Stimulated activated effector memory CD8-positive, alpha-beta T cell treated with anti-CD3 and anti-CD28 coated beads, Interleukin-12 subunit alpha, Interleukin-12 subunit beta, amount 100 ng/mL, for 72 hours (primary cell): Measurements from ENCODE around the gene MAP3K15.

ENCODE experiments used
- ATAC-seq: fragments of 150-1000 bp; cut with Tn5 transposase; 2 replicates; pipeline ENCODE4 v1.10.0; 2021
- DNase-seq, 2 donors: peaks; one replicate each; pipeline ENCODE4 v3.0.0; 2021 to 2022; ENCODE audit warnings: low spot score in 2 of 2
- H3K27ac Mint-ChIP-seq: one replicate; pipeline ENCODE4 v1.8.0; 2022; ENCODE audit warnings: mild to moderate bottlenecking, mixed read lengths
- H3K36me3 Mint-ChIP-seq: one replicate; pipeline ENCODE4 v1.8.0; 2022; ENCODE audit warnings: mild to moderate bottlenecking, mixed read lengths
- H3K4me1 Mint-ChIP-seq: one replicate; pipeline ENCODE4 v1.8.0; 2022; ENCODE audit warnings: mixed read lengths
- H3K4me3 Mint-ChIP-seq: one replicate; pipeline ENCODE4 v1.8.0; 2022; ENCODE audit warnings: mild to moderate bottlenecking, mixed read lengths
- H3K9me3 Mint-ChIP-seq: one replicate; pipeline ENCODE4 v1.8.0; 2022; ENCODE audit warnings: mixed read lengths

The MAP3K15 gene, protein sequence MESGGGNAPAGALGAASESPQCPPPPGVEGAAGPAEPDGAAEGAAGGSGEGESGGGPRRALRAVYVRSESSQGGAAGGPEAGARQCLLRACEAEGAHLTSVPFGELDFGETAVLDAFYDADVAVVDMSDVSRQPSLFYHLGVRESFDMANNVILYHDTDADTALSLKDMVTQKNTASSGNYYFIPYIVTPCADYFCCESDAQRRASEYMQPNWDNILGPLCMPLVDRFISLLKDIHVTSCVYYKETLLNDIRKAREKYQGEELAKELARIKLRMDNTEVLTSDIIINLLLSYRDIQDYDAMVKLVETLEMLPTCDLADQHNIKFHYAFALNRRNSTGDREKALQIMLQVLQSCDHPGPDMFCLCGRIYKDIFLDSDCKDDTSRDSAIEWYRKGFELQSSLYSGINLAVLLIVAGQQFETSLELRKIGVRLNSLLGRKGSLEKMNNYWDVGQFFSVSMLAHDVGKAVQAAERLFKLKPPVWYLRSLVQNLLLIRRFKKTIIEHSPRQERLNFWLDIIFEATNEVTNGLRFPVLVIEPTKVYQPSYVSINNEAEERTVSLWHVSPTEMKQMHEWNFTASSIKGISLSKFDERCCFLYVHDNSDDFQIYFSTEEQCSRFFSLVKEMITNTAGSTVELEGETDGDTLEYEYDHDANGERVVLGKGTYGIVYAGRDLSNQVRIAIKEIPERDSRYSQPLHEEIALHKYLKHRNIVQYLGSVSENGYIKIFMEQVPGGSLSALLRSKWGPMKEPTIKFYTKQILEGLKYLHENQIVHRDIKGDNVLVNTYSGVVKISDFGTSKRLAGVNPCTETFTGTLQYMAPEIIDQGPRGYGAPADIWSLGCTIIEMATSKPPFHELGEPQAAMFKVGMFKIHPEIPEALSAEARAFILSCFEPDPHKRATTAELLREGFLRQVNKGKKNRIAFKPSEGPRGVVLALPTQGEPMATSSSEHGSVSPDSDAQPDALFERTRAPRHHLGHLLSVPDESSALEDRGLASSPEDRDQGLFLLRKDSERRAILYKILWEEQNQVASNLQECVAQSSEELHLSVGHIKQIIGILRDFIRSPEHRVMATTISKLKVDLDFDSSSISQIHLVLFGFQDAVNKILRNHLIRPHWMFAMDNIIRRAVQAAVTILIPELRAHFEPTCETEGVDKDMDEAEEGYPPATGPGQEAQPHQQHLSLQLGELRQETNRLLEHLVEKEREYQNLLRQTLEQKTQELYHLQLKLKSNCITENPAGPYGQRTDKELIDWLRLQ (N-terminal part only)

DNA sequence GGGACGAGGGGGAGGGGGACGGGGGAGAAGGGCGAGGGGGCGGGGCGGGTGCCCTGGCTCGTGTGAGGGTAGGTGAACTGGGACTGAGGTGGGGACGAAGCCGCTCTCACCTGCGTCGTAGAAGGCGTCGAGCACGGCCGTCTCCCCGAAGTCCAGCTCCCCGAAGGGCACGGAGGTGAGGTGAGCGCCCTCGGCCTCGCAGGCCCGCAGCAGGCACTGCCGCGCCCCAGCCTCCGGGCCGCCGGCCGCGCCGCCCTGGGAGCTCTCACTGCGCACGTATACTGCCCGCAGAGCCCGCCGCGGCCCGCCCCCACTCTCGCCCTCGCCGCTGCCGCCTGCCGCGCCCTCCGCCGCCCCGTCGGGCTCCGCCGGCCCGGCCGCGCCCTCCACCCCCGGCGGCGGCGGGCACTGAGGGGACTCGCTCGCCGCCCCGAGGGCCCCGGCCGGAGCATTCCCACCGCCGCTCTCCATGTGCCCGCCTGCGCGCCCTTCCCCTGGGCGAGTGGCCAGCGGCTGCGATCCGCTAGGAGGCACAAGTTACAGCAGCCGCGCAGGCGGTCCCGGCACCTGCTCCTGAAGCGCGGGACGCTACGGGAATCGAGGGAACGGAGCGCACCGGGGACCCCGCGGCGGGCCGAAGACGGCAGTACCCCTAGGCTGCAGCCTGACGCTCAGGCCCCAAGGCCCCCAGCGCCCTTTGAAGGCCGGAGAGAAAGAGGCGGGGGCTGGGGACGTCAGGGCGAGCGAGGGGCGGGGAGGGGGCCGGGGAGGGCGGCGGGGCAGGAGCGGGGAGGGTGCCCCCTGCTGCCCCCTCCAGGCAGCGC, at the start of gene MAP3K15:
TSS of gene MAP3K15 (minus strand) at position 718 of the 824 bp plus-strand sequence. CDS start at position 471, 247 bp downstream.
- Mint-ChIP-seq H3K36me3 (no peaks in the 10 kb centered on the region), H3K4me1 (no peaks in the 10 kb centered on the region), H3K27ac (no peak within 1 kb of the TSS), H3K9me3 (no peaks in the 10 kb centered on the region), H3K4me3 (peak within 1 kb of the TSS; percentile 54)
- ATAC-seq (peak; percentile 79), DNase-seq (peak in 1 of 2 donors; percentile 3)

DNA sequence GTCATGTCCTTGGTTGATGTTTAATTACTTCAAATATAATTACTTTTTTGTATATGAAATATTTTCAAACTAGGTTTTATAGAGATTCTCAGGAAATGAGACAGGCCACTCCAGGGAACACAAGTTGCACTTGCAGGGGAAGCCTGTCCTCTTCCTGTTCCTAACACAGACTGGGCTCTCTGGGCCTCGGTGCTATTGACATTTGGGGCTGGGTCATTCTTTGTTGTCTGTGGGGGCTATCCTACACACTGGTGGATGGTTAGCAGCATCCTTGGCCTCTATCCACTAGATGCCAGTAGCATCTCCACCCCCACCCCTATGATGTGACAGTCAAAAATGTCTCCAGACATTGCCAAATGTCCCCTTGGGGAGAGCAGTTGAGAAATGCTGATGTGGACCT, 49.3 kb upstream of the MAP3K15 start:
- ATAC-seq (no peak), DNase-seq (no peak)
- H3K9me3 Mint-ChIP-seq, result no peaks in the 10 kb centered on the region
- peaks cover 72% of the 10 kb centered on the region for H3K36me3 Mint-ChIP-seq
- peaks cover 41% of the 10 kb centered on the region for H3K4me1 Mint-ChIP-seq
- H3K27ac Mint-ChIP-seq, result no peak overlapping the region
- H3K4me3 Mint-ChIP-seq, result no peak overlapping the region

DNA sequence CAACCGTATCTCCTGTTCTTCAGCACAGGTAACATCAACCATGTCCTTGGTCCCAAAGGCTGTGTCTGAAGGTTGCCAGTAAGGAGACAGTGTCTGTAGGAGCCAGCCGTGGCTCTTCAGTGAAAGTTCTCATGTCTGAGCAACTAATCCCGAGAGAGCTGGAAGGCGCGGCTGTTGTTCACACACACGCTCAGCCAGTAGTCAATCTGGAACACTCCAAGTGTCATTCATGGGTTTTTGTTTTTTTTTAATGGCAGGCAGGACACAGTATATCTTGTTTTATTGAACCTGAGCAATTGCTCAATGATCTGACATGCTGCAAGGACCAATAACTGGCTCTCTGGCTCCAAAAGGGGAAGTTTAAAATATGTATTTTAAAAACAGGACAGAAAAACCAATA, 48.4 kb upstream of the MAP3K15 start:
- no peak for DNase-seq
- Mint-ChIP-seq H3K4me3 (peak overlapping the region; percentile 13), H3K36me3 (peaks cover 76% of the 10 kb centered on the region), H3K27ac (no peak overlapping the region), H3K9me3 (no peaks in the 10 kb centered on the region), H3K4me1 (peaks cover 36% of the 10 kb centered on the region)
- ATAC-seq, result peak; percentile 54

DNA sequence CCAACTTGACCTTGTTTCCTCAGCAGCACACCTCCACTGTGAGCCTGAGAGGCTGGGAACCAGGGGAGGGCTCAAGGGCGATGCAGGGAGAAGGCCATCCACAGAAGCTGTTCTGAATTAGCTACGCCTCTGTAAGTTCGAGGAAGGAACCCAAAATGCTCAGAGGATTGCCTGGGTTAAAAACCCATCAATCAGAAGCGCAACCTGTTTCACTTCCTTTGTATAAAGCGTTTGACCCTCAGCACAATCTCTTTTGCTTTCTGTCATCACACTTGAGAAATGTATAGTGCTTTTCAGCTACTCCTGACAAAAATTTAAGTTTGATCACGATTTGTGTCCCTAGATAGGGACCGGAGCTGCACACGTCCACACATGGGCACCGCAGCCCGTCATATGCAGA, 48.0 kb upstream of the MAP3K15 start:
- H3K27ac Mint-ChIP-seq, result no peak overlapping the region
- peak overlapping the region; percentile 13 for H3K4me3 Mint-ChIP-seq
- H3K36me3 Mint-ChIP-seq, result peaks cover 72% of the 10 kb centered on the region
- H3K9me3 Mint-ChIP-seq, result no peaks in the 10 kb centered on the region
- DNase-seq (no peak), ATAC-seq (no peak)
- peaks cover 31% of the 10 kb centered on the region for H3K4me1 Mint-ChIP-seq

DNA sequence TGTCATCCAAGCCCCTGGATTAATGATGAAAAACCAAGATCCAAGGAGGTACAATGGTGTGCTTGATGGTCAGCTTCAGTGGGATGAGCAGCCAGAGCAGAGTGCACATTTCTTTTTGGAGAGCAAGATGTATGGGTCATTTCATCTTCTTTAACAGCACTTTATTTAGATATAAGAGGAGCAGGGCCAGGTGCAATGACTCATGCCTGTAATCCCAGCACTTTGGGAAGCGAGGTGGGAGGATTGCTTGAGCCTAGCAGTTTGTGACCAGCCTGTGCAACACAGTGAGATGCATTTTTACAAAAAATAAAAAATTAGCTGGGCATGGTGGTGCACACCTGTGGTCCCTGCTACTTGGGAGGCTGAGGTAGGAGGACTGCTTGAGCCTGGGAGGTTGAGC, 45.3 kb upstream of the MAP3K15 start:
- H3K9me3 Mint-ChIP-seq, result no peaks in the 10 kb centered on the region
- H3K4me3 Mint-ChIP-seq, result no peak overlapping the region
- ATAC-seq (no peak), DNase-seq (no peak)
- no peak overlapping the region for H3K27ac Mint-ChIP-seq
- peaks cover 29% of the 10 kb centered on the region for H3K4me1 Mint-ChIP-seq
- peaks cover 47% of the 10 kb centered on the region for H3K36me3 Mint-ChIP-seq

DNA sequence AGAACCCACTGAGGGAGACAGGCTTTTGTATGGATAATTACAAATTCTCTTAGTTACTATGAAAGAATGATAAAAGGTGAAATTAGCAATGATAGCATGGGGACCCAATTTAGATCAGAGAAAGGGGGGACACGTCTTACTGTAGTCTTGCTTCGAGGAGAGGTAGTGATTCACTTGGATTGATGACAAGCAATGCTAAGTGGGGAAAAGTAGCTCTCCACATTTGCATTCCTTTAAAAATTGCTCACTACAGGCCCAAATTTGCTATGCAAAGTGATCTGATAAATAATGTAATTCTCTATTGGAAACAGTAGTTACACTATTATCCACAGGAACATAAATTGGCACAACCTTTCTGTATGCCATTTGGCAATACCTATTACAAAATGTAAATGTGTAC, 42.5 kb upstream of the MAP3K15 start:
- Mint-ChIP-seq H3K9me3 (no peaks in the 10 kb centered on the region), H3K36me3 (peaks cover 31% of the 10 kb centered on the region), H3K4me3 (no peak overlapping the region), H3K4me1 (peaks cover 25% of the 10 kb centered on the region), H3K27ac (no peak overlapping the region)
- no peak for DNase-seq
- no peak for ATAC-seq

DNA sequence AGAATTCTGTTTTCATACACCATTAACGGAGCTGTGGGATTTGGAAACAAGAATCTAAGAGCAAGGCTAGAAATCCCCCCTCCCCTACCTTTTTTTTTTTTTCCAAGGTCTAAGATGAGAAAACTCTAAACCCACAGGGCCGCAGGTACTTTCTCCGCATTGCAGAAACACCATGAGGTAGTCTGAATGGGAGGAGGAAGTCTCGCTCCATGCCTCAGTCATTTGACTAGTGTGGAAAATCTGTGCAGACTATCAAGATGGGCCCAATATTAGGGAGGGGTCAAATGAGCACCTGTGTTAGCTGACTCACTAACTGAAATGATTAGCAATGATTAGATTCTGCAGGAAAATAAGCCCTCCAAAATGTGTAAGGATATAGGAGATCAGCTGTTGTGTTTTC, 40.9 kb upstream of the MAP3K15 start:
- peak overlapping the region; percentile 45 for H3K4me3 Mint-ChIP-seq
- H3K36me3 Mint-ChIP-seq, result peaks cover 31% of the 10 kb centered on the region
- no peaks in the 10 kb centered on the region for H3K9me3 Mint-ChIP-seq
- H3K4me1 Mint-ChIP-seq, result peaks cover 40% of the 10 kb centered on the region
- ATAC-seq (no peak), DNase-seq (no peak)
- peak overlapping the region; percentile 63 for H3K27ac Mint-ChIP-seq

DNA sequence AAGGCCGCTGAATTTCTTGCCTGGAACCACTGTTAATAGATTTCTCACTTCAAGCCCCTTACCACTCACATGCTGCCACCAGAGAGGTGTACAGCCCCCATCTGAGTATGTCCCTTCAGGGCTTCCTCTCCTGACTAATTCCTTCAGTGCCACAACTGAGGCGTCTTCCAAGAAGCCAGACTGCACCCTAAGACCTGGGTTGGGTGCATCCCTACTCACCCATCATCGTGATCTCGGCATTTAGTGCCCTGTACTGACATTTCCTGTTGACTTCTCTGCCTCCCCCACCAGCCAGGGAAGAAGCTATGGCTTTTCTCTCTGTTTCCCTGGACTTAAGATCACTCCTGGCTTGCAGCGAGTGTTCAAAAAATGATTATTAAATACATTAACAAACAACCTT, 40.4 kb upstream of the MAP3K15 start:
- no peaks in the 10 kb centered on the region for H3K9me3 Mint-ChIP-seq
- ATAC-seq (peak; percentile 54), DNase-seq (no peak)
- H3K4me1 Mint-ChIP-seq, result peaks cover 45% of the 10 kb centered on the region
- H3K27ac Mint-ChIP-seq, result peak overlapping the region; percentile 63
- H3K36me3 Mint-ChIP-seq, result peaks cover 27% of the 10 kb centered on the region
- peak overlapping the region; percentile 45 for H3K4me3 Mint-ChIP-seq

DNA sequence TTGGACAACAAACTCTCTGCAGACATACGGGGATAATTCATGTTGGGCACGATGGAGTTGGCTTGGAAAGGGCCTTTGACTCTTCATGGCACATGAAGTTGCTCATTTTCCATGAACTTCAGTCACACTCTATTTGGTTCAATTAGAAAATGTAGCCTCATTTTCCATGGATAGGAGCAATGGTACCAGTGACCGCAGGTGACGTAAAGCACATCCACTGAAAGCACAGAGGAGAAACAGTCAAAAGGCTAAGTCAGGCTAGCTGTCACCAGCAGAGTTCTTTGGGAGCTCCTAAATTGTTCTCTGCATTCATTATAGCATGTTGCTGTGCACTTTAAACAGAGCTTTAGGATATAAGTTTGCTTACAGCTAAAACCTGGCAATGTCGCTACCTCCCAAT, 39.9 kb upstream of the MAP3K15 start:
- Mint-ChIP-seq H3K4me1 (peaks cover 50% of the 10 kb centered on the region), H3K27ac (peak overlapping the region; percentile 63), H3K9me3 (no peaks in the 10 kb centered on the region), H3K4me3 (peak overlapping the region; percentile 45), H3K36me3 (peaks cover 24% of the 10 kb centered on the region)
- DNase-seq (no peak), ATAC-seq (peak; percentile 44)

DNA sequence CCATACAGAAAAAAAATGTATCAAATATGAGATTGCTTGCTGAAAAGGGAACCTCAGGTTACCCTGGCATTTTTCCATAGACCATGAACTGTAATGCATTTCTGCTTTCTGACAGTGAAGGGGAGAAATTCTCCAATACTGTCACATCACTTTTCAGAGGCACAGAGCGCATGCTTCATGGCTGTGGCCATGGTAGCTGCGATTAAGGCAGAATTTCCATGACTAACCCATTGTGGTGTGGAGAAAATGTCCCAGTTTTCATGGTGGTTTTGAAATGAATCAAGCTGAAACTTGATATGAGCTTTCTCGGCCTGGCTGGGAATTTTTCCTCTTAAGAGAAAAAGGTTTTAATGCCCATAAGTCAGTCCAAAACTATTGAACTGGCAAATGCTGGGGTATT, 39.5 kb upstream of the MAP3K15 start:
- H3K4me3 Mint-ChIP-seq, result peak overlapping the region; percentile 45
- no peaks in the 10 kb centered on the region for H3K9me3 Mint-ChIP-seq
- H3K36me3 Mint-ChIP-seq, result peaks cover 25% of the 10 kb centered on the region
- ATAC-seq (peak; percentile 84), DNase-seq (peak in 1 of 2 donors; percentile 56)
- H3K27ac Mint-ChIP-seq, result peak overlapping the region; percentile 63
- H3K4me1 Mint-ChIP-seq, result peaks cover 51% of the 10 kb centered on the region

DNA sequence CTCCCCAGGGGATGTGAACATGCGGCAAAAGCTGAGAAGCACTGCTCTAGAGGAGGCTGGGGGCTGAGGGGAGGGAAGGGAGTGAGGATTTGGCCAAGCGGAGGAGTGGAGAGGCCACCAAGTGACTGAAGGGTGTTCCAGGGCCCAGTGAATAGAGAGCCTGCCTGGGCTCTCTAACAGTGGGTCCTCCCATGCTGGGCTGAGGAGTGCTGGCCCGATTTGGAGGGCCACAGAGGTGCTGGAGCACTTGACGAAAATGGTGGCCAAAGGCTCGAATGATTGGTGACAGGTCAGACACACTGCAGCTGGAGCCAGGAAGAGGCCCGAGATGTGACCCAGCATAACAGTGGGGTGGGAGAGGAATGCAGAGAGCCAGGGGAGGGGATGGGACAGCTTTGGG, 37.5 kb upstream of the MAP3K15 start:
- no peaks in the 10 kb centered on the region for H3K9me3 Mint-ChIP-seq
- no peak for DNase-seq
- peaks cover 39% of the 10 kb centered on the region for H3K36me3 Mint-ChIP-seq
- ATAC-seq, result no peak
- H3K4me3 Mint-ChIP-seq, result no peak overlapping the region
- no peak overlapping the region for H3K27ac Mint-ChIP-seq
- peaks cover 65% of the 10 kb centered on the region for H3K4me1 Mint-ChIP-seq

DNA sequence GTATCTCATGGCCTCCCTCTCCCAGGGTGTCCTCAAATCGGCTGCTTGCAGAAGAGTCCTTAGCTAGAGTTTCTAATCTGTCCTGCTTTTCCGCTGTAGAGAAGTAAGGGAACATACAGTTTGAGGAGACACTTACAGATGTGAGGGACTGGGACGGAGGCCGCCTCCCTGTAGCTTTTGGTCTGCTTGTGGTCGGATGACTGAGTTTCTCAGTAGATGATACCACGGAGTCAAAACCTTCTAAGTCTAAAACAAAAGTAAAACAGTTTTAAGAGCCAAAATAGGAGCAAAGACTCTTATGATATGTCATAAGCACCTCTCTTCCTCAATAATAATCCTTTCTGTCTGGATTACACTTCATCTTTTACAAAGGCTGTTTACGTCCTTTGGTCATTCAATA, 34.5 kb upstream of the MAP3K15 start:
- Mint-ChIP-seq H3K36me3 (peaks cover 63% of the 10 kb centered on the region), H3K4me3 (peak overlapping the region; percentile 67), H3K4me1 (peaks cover 62% of the 10 kb centered on the region), H3K9me3 (no peaks in the 10 kb centered on the region), H3K27ac (peak overlapping the region; percentile 87)
- peak; percentile 85 for ATAC-seq
- no peak for DNase-seq

DNA sequence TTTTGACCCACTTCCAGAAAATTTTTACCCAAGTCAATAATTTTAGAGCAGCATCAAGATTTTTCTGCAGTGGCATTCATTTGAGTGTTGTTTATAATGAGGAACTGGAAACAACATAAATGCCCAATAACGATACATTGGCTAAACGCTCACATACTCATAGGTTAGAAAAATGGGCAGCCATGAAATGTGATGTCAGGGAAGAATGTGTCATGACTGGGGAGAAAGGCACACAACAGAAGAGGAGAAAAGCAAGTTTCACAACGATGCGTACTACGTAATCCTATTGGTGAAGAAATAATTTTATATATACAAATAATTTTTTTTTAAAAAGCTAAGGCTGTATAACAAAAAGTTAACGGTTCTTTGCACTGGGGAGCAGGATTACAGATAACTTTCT, 33.6 kb upstream of the MAP3K15 start:
- Mint-ChIP-seq H3K4me1 (peaks cover 69% of the 10 kb centered on the region), H3K27ac (peak overlapping the region; percentile 93), H3K36me3 (peaks cover 72% of the 10 kb centered on the region), H3K4me3 (peak overlapping the region; percentile 67), H3K9me3 (no peaks in the 10 kb centered on the region)
- DNase-seq (no peak), ATAC-seq (peak; percentile 61)

DNA sequence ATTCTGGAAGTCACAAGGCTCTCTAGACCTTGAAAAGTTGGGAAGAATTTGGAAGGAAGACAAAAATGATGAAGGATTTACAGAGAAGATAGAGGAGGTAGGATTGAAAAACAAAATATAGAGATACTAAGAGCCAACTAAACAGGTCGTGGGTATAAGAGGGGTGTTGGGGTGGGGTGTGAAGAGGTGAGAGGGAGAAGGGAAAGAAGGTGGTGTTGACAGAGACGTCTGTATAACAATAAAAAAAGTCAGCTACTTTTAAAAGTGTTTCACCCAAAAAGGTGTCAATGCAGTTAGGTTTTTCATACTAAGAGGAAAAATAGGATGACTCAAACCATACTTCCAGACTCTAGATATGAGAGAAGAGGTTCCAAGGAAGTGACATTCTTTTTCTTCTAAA, 33.0 kb upstream of the MAP3K15 start:
- Mint-ChIP-seq H3K4me1 (peaks cover 72% of the 10 kb centered on the region), H3K4me3 (peak overlapping the region; percentile 67), H3K27ac (peak overlapping the region; percentile 93), H3K9me3 (no peaks in the 10 kb centered on the region), H3K36me3 (peaks cover 78% of the 10 kb centered on the region)
- no peak for DNase-seq
- peak; percentile 39 for ATAC-seq
